Activated effector memory CD4-positive, alpha-beta T cell treated with Interleukin-2 at 50 U/mL for 16 hours (primary cell): ENCODE measurements around the gene CHMP2A.

Source experiments
- DNase-seq: peaks from one replicate; pipeline ENCODE4 v3.0.0-alpha.2; 2020

Gene CHMP2A

DNA sequence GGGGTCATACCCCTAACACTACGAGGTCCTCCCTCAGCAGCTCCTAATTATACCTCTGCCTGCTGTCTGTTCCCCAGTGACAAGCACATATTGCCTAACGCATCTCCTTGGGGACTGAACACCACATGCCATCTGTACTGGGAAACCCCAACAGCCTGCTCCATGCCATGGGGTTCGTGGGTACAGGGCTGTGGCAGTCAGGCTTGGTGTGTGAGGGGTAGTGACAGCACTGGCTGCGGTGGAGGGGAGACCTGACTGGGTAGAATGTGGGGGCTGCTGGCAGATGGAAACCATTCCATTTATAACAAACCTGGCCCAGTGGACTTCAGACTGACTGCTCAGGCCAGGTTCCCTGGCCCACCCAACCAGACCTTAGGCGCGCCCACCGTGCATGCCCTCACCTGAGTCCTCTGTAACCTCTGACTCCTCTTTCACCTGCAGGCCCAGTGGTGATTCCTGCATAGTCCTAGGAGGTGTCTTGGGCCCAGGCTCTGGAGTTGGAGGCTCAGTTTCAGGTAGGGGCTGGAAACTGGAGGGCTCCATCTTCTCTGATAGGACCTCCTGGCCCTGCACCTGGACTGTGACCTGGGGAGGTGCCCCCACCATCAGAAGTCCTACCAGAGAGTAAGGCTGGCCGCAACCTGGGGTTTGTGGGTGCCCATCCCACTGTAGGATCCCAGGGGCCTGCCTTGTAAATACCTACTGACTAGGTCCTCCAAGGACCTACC is 15.2 kb upstream of the CHMP2A start:
- no peak for DNase-seq

DNA sequence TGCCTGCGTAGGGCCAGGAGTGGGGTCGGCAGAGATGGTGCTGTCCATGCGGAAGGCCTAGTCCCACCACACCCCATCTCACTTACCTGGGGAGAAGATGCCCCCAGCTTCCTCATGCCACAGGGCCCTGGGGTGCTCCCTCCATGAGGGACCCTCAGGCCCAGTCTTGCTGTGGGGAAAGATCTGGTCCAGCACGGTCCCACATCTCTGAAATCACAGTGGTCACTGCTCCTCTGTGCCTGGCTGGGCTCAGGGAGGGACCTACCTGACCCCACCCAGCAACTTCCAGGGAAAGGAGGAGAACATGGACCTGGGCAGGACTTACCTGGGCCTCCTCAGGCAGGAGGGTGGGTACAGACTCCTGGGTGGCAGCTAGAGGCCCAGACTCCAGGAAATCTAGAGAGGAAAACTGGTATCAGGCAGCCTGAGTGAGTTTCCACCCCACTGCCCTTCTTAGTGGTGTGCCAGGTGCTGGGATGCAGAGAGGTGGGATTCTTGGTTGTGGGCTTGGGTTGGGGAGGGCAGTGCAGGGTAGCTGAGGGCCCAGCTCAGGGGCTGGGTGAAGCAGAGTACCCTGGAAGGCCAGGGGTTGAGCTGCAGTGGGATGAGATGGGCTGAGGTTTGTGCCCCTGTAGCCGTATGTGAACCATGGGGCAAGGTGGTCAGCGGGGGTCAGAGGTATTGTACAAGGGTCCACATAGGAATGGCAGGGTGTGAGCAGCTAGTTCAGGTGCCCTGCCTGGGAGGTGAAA is 14.5 kb upstream of the CHMP2A start:
- DNase-seq = no peak

DNA sequence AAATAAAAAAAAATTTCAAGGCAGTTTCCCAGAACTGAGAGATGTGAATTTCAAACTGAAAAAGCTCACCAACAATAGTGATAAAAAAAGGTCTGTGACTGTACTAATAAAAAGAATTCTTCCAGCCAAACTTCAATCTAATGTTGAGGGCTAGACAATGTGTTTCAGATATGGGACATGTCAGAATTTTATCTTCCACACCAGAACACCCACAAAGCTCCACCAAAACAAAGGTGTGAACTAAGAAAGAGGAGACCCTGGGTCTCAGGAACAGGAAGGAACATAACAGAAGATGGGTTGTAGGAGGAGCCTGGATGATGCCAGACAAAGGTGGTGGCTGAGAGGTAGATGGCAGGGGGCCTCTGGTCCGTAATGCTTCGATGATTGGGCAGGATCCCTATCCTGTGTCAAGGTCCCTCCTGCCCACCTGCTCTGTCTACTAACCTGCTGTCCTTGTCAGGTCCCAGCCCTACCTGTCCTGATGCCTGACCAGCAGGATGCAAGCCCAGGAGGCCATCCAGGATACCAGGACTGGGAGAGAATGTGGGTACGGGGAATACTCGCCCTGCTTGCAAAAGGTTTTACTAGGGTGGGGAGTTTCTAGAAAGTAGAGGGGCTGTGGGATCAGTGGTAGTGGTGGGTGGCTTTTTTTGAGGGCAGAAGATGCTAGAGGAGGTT is 13.7 kb upstream of the CHMP2A start:
- DNase-seq = no peak

DNA sequence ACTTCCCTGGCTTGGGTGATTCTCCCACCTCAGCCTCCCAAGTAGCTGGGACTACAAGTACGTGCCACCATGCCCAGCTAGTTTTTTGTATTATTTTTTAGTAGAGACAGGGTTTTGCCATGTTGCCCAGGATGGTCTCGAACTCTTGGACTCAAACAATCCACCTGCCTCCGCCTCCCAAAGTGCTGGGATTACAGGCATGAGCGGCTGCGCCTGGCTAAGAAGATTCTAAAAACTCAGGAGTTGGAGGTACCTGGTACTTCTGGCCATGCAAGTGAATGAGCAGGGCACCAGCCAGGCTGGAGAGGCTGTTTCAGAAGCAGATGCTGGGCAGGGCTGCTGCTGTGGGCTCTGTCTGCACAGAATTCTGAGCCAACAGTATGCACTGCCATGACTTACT is 12.1 kb upstream of the CHMP2A start:
- no peak for DNase-seq

DNA sequence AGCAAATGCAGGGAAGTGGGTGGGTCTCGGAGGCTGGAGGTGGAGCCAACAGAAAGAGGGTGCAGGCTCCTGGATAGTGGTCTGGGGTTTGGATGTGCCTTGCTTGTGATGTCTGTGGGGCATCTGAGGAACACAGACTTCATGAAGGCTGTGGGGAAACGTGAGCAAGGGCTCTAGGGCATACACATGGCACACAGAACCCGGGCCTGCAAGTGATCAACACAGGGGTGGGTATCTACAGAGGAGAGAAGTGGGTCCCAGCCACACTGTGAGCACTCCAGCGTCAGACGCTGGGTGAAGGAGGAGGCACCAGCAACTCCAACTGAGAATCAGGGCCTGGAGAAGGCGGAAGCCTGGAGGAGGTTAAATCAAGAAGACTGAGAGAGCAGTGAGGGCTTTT is 8.9 kb upstream of the CHMP2A start:
- DNase-seq = no peak

DNA sequence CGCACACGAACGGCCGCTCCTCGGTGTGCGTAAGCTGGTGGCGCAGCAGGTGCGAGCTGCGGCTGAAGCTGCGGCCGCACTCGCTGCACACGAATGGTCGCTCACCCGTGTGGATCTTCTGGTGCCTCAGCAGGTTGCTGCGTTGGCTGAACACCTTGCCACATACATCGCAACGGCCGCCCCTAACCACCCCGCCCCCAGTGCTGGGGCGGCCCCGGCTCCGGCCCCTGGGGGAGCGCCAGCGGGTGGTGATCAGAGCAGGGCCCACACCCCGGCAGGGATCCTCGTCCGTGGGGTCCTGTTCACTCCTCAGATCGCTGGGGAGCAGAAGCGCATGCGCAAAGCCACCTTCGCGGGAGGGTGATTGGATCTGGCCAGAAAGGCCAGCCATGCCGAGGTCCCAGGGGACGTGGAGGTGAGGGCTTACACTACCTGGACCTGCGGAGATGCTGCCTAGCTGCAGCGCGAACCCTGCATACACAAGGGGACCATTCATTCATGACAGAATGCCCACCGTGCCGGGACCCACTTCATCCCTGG is 8.2 kb upstream of the CHMP2A start:
- no peak for DNase-seq

DNA sequence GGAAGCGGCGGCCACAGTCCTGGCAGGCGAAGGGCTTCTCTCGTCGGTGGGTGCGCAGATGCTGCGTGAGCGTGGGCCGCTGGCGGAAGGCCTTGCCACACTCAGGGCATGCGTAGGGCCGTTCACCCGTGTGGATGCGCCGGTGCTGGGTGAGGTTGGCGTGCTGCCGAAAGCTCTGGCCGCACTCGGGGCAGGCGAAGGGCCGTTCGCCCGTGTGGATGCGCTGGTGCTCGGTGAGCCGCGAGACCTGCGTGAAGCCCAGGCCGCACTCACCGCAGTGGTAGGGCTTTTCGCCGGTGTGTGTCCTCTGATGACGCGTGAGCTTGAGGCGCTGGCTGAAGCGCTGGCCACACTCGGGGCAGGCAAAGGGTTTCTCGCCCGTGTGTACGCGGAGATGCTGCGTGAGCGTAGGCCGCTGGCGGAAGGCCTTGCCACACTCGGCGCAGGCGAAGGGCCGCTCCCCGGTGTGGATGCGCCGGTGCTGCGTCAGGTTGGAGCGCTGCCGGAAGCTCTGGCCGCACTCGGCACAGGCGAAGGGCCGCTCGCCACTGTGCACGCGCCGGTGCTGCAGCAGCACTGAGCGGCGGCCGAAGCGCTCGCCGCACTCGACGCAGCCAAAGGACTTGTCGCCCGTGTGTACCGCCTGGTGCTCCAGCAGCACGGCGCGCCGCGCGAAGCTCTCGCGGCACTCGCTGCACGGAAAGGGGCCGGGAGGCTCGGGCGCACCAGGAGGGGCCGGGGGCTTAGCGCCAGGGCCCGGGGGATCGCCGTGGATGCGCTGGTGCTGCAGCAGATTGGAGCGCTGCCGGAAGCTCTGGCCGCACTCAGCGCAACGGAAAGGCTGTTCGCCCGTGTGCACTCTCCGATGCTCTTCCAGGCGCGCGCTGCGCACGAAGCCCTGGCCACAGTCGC is 7.5 kb upstream of the CHMP2A start:
- no peak for DNase-seq

DNA sequence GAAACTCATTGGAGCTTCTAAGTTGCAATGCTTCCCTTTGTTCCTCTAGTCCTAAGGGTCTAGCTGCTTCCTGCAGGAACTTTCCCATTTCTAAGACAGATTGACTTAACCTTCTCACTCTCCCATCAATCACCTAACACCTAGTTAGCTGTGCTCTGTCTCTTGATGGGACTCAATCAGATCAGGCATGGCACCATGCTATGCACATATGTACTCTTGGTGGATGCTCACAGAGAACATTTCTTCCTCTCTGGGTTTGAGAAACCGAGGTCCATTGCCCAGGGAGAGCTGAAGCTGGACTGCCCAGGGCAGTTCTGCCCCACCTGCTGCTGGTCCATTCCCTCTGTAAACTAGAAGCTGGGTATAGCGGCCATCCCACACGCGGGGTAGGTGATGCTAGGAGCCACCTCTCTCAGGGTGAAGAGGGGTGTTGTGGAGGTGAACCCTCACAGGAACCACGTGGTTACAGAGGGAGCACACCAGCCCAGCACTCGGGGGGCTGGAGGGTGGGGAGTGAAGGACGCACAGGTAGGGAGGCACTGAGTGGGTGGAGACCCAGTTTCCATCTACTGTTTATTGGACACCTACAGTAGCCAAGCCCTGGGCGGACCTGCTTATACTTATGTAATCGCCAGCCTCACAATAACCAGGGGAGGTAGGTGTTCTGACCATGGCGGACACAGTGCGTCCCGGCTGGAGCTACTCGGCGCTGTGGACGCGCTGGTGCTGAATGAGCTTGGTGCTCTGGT is 6.6 kb upstream of the CHMP2A start:
- DNase-seq = no peak

DNA sequence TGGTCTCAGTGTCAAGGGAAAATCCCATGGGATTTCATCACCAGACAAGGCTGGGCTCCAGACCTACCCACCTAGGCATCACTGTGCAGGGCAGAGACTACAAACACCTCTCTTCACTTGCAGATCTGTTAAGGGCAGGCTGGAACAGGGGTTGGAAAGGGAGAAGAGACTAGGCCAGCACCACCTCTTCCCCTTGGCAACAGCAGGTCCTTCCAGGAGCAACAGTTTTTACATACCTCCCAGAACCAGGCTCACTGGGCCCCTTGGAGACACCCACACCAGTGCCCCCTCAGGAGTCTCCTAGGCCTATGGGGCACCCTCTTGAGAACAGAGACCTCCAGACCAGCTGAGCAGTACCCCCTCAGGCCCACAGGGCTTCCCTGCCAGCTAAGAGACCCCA is 6.0 kb upstream of the CHMP2A start:
- no peak for DNase-seq

DNA sequence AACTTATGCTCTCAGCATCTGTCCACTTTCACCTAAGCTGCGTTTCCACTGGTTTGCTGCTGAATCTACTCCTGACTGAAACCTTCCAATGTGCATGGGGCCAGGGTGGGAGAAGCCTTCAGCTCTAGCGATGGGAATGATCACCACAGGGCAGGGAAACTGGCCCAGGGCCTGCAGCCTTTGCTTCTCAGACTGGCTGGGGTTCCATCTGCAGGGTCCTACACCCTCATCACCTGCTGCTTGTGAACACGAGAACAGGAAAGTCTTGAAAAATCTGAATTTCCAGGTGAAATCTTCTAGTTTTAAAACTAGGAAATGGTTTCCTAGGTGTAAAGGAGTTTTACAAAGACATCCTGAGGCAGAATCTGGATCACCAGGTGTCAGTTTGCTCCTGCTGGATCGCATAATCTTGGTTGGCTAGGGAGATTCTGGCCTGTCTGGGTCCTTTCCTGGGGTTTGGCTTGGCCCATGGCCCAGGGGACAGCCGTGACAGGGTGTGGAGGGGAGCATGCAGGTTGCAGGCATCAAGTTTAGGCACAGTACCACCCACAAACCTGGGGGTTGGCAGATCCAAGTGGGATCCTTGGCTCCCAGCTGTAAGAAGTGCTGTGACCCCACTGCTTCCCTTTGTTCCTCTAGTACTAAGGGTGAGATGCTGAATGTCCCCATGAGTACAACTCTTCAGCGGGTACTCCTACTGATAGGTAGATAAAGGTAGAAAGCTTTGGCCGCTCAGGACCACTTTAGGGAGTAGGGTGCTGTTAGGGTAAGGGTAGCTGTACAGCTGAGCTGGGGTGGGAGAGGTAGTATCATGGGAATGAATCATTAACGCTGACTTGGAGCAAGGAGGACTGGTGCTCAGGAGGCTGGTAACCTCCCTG is 5.3 kb upstream of the CHMP2A start:
- no peak for DNase-seq

DNA sequence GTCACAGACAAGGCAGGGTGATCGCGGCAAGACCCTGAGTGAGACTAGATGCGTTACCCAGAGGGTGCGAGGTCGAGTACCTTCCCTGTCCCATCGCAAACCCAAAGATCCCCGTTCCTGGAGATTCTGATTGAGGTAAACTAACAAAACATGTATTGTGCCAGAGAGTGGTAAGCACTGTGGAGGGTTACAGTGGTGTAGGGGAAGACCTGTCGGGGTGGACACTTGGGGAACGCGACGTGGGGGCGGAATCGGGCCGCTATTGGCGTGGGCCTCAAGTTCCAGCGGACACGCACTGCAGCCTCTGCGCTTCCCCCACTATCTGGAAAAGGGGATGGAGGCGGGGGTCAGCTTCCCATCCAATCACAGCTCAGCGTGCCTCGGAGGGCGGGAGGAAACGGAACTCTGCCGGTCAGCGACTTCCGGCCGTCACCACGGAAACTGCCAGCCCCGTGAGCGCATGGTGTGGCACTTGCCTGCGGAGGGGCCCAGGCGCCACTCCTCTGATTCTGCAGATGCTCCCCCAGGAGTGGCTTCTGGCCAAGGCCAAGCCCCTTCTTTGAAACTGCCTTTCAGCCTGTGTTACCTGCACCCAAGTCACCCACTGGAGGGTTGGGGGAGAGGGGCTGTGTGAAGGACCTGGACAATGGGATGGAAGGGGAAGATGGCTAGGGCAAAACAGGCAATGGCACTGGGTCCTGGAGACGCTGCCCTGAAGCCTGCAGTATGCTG is 4.5 kb upstream of the CHMP2A start:
- peak; percentile 42 for DNase-seq

DNA sequence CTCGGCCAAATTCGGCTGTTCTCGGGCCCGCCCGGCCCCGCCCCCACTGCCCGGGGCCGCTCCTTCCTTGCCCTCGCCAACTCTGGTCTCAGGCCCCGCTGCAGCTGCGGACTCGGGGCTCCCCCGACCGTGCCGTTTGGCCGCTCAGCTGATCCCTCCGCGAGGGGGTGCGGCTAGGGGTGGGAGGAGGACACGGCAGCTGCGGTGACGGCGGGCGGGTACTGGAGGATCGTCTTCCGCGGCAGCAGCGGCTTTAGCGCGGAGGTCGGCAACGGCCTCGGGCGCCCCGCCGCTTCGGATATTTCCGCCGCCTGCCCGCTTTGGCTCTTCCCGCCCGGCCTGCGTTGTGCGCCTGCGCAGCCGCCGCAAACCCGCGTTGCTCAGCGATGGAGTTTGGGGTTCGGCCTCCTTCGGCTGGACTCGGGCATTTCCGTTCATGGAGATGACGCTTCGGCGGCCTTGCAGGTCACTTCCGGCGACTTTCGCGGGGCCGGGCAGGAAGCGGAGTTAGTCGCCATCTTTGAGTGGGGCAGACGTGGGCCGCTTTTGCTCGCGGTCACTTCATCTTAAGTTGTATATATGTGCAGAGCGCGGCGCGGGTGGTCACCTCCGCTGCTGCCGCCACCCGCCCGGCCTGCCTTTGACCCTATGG is 3.8 kb upstream of the CHMP2A start:
- peak; percentile 99 for DNase-seq

DNA sequence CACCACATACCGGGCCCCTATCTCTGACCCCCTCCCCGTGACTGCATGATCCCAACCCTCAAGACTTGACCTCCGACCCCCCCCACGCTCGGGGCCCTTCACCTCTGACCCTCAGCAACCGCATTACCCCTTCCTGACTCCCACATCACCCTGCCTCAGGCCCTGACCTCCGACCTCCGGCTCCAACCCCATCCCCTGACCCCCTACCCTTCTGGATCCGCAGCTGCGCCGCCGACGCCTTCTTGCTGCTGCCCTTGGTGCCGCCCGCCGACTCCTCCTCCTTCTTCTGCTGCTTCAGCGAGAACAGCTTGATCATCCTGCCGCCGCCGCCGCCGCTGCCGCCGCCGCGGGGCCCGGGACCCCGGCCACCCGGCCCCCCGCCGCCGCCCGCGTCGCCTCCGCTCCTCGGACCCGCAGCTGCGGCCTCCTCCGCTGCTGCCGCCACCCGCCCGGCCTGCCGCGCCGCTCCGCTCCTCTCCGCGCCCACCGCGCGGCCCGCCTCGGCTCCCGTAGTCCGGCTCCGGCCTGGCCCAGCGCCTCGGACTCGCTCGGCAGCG is 3.2 kb upstream of the CHMP2A start, which contains the start of gene UBE2M:
Gene UBE2M, minus strand, starts transcription at position 546 of the 557 bp plus-strand sequence. Its CDS starts 230 bp downstream, at position 316.
- DNase-seq = peak; percentile 48

DNA sequence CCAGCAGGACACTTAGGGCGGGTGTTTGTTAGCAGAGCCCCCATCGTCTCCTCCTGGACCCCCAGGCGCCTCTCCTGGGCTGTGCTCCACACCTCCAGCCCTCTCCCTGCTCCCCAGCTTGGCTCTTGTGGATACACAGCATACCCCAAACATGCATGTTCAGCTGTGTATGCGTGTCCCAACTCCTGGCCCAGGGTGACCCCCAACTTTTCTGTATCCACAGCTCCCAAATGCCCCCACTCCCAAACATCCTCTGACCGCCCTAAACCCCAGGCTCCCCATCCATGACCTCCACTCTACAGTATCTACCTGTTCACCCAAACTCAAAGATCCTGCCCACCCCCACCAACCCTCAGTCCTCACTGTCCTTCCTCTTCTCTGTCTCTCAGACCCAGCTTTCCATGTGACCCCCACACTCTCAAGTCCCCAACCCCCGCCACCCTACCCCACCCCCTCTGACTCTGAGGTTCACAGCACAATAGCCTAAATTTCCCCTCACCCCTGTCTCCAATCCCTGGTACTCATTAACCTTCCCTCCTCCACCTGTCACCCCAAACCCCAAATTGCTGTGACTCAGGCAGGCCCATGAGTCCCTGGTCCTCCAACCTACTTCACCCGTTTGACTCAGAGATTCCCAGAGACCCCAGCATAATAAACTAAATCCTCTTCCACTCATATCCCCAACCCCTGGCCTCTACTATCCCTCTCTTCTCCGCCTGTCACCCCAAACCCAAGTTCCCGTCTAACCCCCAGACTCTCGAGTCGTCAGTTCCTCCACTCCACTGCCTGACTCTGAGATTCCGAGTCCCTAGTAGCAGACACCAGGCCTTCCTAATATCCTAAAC is 2.5 kb upstream of the CHMP2A start:
- no peak for DNase-seq

DNA sequence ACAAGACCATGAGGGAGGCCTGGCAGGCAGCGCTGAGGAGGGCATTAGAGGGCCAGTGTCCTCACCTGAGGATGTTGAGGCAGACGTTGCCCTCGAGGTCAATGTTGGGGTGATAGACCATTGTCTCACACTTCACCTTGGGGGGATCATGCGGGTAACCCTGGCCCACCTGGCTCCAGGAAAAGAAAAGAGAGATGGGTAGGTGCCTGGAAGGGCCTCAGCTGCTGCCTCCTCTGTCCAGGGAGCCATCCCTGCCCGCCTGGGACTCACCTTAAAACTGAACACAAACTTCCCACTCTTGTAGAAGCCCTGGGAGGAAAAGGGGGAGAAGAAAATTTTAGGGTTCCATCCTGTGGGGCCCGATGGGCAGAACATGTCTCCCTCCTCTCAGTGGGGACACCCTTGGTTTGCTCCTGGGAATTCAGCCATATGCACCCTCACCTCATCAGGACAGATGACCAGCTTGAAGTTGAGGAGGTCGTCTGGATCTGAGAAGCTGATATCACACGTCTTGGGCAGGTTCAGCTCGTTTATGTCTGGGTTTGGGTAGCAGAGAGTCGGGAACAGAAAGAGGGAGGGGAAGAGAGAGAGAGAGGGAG is 1.8 kb upstream of the CHMP2A start:
- no peak for DNase-seq

DNA sequence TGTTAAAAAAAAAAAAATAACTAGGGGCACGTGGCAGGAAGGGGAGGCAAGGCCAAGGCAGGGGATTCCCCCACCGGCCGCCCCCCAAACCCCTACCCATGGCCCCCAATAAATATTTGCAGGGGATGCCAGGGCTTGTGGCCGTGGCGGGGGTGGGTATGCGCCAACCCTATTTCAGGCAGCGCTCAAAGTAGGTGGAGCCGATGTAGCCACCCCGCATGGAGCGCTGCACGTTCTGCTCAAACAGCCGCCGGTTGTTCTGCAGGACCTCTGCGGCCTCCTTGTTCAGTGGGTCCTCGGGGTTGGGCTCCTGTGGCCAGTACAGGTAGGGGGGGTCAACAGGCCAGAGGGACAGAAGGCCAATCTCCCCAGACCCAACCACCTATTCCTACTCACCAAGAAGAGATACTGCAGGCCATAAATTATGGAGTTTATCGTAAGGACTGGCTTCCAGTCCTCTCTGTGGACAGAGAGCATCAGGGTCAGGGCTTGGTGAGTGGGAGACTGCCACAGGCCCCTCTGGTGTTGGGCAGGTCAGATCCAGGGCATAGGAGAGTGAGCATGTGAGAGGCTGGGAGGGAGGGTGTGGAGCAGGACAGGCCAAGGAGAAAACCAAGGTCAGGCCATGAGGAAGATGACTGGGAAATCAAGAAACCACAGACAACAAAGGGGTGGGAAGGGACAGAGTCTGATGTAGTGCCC is 1.2 kb upstream of the CHMP2A start:
- no peak for DNase-seq

DNA sequence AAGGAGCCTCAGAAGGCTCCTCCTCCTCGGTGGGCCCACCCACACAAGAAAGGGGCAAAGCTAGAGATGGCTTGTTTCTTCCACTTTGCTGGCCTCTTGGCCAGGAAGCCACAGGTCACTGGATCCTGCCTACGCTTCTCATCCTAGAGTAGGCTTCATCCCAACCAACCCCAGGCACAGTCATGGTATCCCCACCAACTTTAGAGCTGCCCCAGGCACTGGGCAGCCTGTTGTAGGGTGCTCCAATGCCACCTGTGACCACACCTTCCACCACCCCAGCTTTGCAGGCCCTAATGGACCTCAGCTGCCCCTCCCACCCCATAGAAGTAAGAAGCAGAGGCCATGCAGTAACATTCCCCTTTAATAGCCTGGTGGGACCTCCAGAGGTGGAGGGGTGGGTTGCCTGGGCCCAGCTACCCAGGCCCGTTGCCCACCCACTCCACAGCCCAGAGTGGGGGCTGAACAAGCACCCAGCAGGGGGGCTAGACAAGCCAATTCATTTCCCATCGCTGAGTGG is 522 bp upstream of the CHMP2A start:
- no peak for DNase-seq
